ENCODE results near the gene PYY. TPM values are rescaled to one million over a fixed set of nuclear protein-coding genes. Genes with fewer than 3 reads are reported as not detected.
A peak's percentile ranks its signal among the peaks of the same experiment; 100 is the strongest.
"Not testable (repeated sequence)": the region's sequence is repeated elsewhere in the genome, so short reads cannot be mapped to it uniquely, and the experiment has no call there.

Gene PYY
- total RNA-seq, 2 donors from 2014 or later = not detected

GRCh38 chr17:43946781-43947180, 7.0 kb downstream of the PYY start:
- no peaks in the 10 kb centered on the region for H3K9me3 Mint-ChIP-seq
- peaks cover 13 to 21% of the 10 kb centered on the region in 2 donors for H3K27me3 Mint-ChIP-seq
- H3K36me3 Mint-ChIP-seq = no peaks in the 10 kb centered on the region
- no peak overlapping the region for H3K27ac Mint-ChIP-seq
- no peak overlapping the region for H3K4me3 Mint-ChIP-seq
- DNase-seq (ENCODE audit: low spot score) = no peak
- no peak for ATAC-seq
- peaks cover 0 to 4% of the 10 kb centered on the region in 2 donors for H3K4me1 Mint-ChIP-seq (ENCODE audit: low read depth in 2 of 2)

GRCh38 chr17:43945074-43945829, 8.5 kb downstream of the PYY start:
- Mint-ChIP-seq H3K27me3 (peaks cover 3 to 10% of the 10 kb centered on the region in 2 donors), H3K36me3 (no peaks in the 10 kb centered on the region), H3K4me3 (no peak overlapping the region), H3K27ac (no peak overlapping the region), H3K9me3 (no peaks in the 10 kb centered on the region), H3K4me1 (ENCODE audit: low read depth in 2 of 2) (peaks cover 0 to 4% of the 10 kb centered on the region in 2 donors)
- ATAC-seq (no peak), DNase-seq (ENCODE audit: low spot score) (no peak)

- peaks cover 0 to 14% of the 10 kb centered on the region in 2 donors for H3K4me1 Mint-ChIP-seq (ENCODE audit: low read depth in 2 of 2)
- no peaks in the 10 kb centered on the region for H3K36me3 Mint-ChIP-seq
Observed at GRCh38 chr17:43942051-43942685, 11.6 kb downstream of the PYY start, which contains the start of gene PPY. Gene PPY, minus strand, starts transcription at chr17:43942476. Its CDS starts 822 bp downstream, at chr17:43941654.

GRCh38 chr17:43940630-43941029, 13.1 kb downstream of the PYY start:
- Mint-ChIP-seq H3K4me3 (no peak overlapping the region), H3K36me3 (no peaks in the 10 kb centered on the region), H3K27me3 (peaks cover 11 to 13% of the 10 kb centered on the region in 2 donors), H3K9me3 (no peaks in the 10 kb centered on the region), H3K4me1 (ENCODE audit: low read depth in 2 of 2) (peaks cover 0 to 15% of the 10 kb centered on the region in 2 donors), H3K27ac (no peak overlapping the region)
- DNase-seq (ENCODE audit: low spot score) (no peak), ATAC-seq (no peak)

More at GRCh38 chr17:43942051-43942685, 11.6 kb downstream of the PYY start, which contains the start of gene PPY:
- no peak within 1 kb of the TSS for H3K4me3 Mint-ChIP-seq
- DNase-seq (ENCODE audit: low spot score) (no peak), ATAC-seq (no peak)
- peaks cover 5 to 8% of the 10 kb centered on the region in 2 donors for H3K27me3 Mint-ChIP-seq
- no peak within 1 kb of the TSS for H3K27ac Mint-ChIP-seq
- no peaks in the 10 kb centered on the region for H3K9me3 Mint-ChIP-seq

- DNase-seq (ENCODE audit: low spot score) = peak; percentile 34
- no peak overlapping the region for H3K4me3 Mint-ChIP-seq
- no peak overlapping the region for H3K27ac Mint-ChIP-seq
- peaks cover 11 to 13% of the 10 kb centered on the region in 2 donors for H3K27me3 Mint-ChIP-seq
- peaks cover 0 to 15% of the 10 kb centered on the region in 2 donors for H3K4me1 Mint-ChIP-seq (ENCODE audit: low read depth in 2 of 2)
- no peaks in the 10 kb centered on the region for H3K36me3 Mint-ChIP-seq
- H3K9me3 Mint-ChIP-seq = no peaks in the 10 kb centered on the region
- no peak for ATAC-seq
Observed at GRCh38 chr17:43939886-43940285, 13.9 kb downstream of the PYY start.

GRCh38 chr17:43939452-43939851, 14.3 kb downstream of the PYY start:
- H3K4me3 Mint-ChIP-seq, H3K27ac Mint-ChIP-seq, ATAC-seq, H3K36me3 Mint-ChIP-seq, H3K9me3 Mint-ChIP-seq: not testable (repeated sequence)
- DNase-seq (ENCODE audit: low spot score) = peak; percentile 10
- H3K4me1 Mint-ChIP-seq (ENCODE audit: low read depth in 2 of 2) = peaks cover 0 to 15% of the 10 kb centered on the region in 2 donors
- H3K27me3 Mint-ChIP-seq = peaks cover 11 to 13% of the 10 kb centered on the region in 2 donors

GRCh38 chr17:43938838-43939182, 14.9 kb downstream of the PYY start:
- Mint-ChIP-seq H3K4me1 (ENCODE audit: low read depth in 2 of 2) (peaks cover 0 to 14% of the 10 kb centered on the region in 2 donors), H3K27ac (no peak overlapping the region), H3K27me3 (peaks cover 11 to 13% of the 10 kb centered on the region in 2 donors), H3K36me3 (no peaks in the 10 kb centered on the region), H3K4me3 (no peak overlapping the region), H3K9me3 (no peaks in the 10 kb centered on the region)
- peak; percentile 39 for DNase-seq (ENCODE audit: low spot score)
- ATAC-seq = no peak

GRCh38 chr17:43936434-43936833, 17.3 kb downstream of the PYY start:
- H3K4me1 Mint-ChIP-seq (ENCODE audit: low read depth in 2 of 2) = peaks cover 0 to 11% of the 10 kb centered on the region in 2 donors
- H3K4me3 Mint-ChIP-seq = no peak overlapping the region
- H3K36me3 Mint-ChIP-seq = no peaks in the 10 kb centered on the region
- H3K9me3 Mint-ChIP-seq = no peaks in the 10 kb centered on the region
- peaks cover 11 to 13% of the 10 kb centered on the region in 2 donors for H3K27me3 Mint-ChIP-seq
- no peak for DNase-seq (ENCODE audit: low spot score)
- H3K27ac Mint-ChIP-seq = no peak overlapping the region
- ATAC-seq = no peak

- Mint-ChIP-seq H3K27ac (no peak overlapping the region), H3K36me3 (no peaks in the 10 kb centered on the region), H3K9me3 (no peaks in the 10 kb centered on the region), H3K4me1 (ENCODE audit: low read depth in 2 of 2) (peaks cover 0 to 11% of the 10 kb centered on the region in 2 donors), H3K27me3 (peaks cover 11 to 13% of the 10 kb centered on the region in 2 donors), H3K4me3 (no peak overlapping the region)
- no peak for ATAC-seq
- DNase-seq (ENCODE audit: low spot score) = no peak
Observed at GRCh38 chr17:43935926-43936261, 17.8 kb downstream of the PYY start.

GRCh38 chr17:43935204-43935925, 18.4 kb downstream of the PYY start:
- ATAC-seq (no peak), DNase-seq (ENCODE audit: low spot score) (no peak)
- Mint-ChIP-seq H3K27me3 (peaks cover 11 to 13% of the 10 kb centered on the region in 2 donors), H3K4me3 (no peak overlapping the region), H3K9me3 (no peaks in the 10 kb centered on the region), H3K36me3 (no peaks in the 10 kb centered on the region), H3K27ac (no peak overlapping the region), H3K4me1 (ENCODE audit: low read depth in 2 of 2) (peaks cover 0 to 11% of the 10 kb centered on the region in 2 donors)

- DNase-seq (ENCODE audit: low spot score) (no peak), ATAC-seq (no peak)
- no peaks in the 10 kb centered on the region for H3K36me3 Mint-ChIP-seq
- peaks cover 9 to 13% of the 10 kb centered on the region in 2 donors for H3K27me3 Mint-ChIP-seq
- no peak overlapping the region for H3K4me3 Mint-ChIP-seq
- H3K4me1 Mint-ChIP-seq (ENCODE audit: low read depth in 2 of 2) = peaks cover 3 to 7% of the 10 kb centered on the region in 2 donors
- H3K9me3 Mint-ChIP-seq = no peaks in the 10 kb centered on the region
- H3K27ac Mint-ChIP-seq = no peak overlapping the region
Observed at GRCh38 chr17:43932923-43933322, 20.8 kb downstream of the PYY start.

GRCh38 chr17:43932357-43932756, 21.4 kb downstream of the PYY start:
- Mint-ChIP-seq H3K9me3 (no peaks in the 10 kb centered on the region), H3K27me3 (peaks cover 8 to 11% of the 10 kb centered on the region in 2 donors), H3K27ac (no peak overlapping the region), H3K4me3 (no peak overlapping the region), H3K36me3 (no peaks in the 10 kb centered on the region), H3K4me1 (ENCODE audit: low read depth in 2 of 2) (peaks cover 8% of the 10 kb centered on the region in 2 donors)
- ATAC-seq = peak in 1 of 2 donors; percentile 7
- DNase-seq (ENCODE audit: low spot score) = no peak

GRCh38 chr17:43931062-43931571, 22.6 kb downstream of the PYY start:
- Mint-ChIP-seq H3K9me3 (no peaks in the 10 kb centered on the region), H3K4me3 (no peak overlapping the region), H3K27ac (no peak overlapping the region), H3K27me3 (no peaks in the 10 kb centered on the region), H3K36me3 (no peaks in the 10 kb centered on the region), H3K4me1 (ENCODE audit: low read depth in 2 of 2) (peaks cover 8 to 11% of the 10 kb centered on the region in 2 donors)
- ATAC-seq (no peak), DNase-seq (ENCODE audit: low spot score) (no peak)

All from natural killer cell treated with Interleukin-12 subunit alpha and Interleukin-12 subunit beta and Interleukin-15 and Interleukin-18, amount 100 ng/mL, for 72 hours (primary cell).